HG02759 (cell line): ENCODE data around the gene LARGE1.

Experiments
- ATAC-seq: cut with Tn5 transposase; IDR thresholded peaks from one replicate; pipeline ENCODE4 v1.9.1; 2021; ENCODE audit warnings: mild to moderate bottlenecking, moderate library complexity; ENCODE audit not compliant: unreplicated experiment

The LARGE1 gene

DNA sequence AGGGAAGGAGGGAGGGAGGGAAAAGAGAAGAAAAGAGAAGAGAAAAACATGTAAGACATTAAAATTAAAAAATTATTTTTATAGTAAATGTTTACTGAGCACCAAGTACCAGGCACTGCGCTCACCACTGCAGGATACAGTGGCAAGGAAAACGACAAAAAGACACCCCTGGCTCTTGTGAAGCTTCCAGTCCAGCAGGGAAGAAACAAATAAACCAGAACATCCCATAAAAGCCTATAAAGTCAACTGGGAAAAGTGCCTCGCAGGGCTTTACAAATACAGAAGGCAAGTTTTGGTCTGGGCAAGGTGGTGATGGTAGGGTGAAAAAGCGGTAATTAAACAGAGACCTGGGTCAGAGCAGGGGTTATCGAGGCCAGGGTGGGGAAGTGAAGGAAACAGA is 33.6 kb downstream of the LARGE1 start:
- no peak for ATAC-seq

DNA sequence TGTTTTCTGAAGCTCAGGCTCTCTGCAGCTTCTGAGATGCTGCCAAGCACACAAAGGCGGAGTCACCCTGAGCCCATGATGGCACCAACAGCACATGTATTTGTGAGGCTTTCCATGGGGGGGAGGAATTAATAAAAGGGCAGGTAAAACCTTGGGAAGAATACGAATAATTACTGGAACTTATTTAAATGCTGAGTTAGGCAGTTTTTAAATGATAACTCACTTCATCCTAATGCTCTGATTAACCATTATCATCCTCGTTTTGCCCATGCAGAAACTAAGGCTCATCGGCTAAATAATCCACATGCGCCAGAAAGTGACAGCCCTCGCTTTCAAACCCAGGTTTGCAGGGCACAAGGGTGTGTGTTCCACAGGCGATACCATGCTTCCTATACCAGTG is 35.4 kb downstream of the LARGE1 start:
- ATAC-seq: no peak

DNA sequence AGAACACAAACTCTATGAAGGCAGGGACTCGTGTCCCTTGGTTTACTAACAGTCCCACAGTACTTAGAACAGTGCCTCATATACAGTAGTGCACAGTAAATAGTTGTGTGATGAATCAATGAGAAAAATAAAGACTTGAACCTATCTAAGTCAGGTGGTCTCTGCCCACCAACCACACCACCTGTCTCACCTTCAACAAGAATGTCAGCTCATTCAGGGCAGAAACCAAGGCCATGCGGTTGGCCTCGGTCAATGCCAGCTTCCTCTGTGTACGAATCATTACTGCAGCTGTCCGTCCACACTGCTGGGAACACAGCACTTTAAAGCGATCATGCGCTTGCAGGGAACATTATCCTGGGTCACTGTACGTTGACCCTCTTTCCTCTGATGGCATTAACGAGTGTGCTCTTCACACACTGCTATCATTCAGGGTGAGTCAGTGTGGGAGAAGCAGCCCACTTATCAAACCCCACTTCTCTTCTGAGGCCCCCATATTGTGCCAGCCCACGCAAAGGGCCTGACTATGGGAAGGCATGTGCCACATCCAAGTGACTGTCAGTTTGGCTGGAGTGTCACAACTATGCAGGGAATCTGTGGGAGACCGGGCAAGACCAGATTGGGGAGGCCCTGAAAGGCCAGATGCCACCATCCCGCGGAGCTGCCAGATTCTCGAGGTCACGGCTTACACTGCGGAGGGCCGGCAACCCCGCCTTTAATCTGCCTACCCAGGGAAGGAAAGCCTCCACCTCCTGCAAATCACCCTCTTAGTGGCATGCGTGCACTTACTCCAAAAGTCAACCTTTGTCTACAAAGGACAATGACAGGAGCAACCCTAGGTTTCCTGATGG is 36.1 kb downstream of the LARGE1 start:
- ATAC-seq: no peak

DNA sequence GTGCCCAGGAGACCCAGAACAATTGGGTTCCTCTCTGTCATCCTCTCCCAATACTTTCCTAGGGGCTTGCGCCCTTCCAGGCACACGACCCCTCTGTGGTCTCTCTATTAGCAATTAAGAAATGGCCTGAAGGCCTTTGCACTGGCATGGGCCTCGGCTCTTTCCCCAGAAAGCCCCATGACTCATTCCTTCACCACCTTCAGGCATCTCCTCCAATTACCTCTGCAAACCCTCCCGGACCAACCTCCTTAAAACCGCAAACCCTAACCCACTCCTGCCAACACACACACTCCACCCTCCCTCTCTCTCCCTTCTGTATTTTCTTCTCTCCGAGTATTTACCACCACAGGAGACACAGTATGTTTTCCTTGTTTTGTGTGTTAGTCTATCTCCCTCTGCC is 36.7 kb downstream of the LARGE1 start:
- ATAC-seq: no peak

DNA sequence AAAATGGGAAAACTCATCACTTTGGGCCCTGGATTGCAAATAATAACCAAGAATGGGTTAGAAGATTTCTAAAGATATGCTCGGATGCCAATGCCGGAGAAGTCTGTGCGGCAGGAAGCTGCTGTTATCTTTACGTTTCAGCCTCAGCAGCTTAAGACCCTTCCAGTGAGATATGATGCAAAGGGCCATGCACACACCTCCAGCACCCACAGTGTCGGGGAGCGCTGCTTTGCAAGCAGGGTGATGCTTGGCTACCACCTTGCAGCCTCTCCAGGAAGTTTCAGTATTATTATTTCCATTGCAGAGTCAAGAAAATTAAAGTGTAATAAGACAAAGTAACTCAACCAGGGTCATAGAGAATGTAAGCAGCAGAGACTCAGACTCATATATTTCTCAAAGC is 37.3 kb downstream of the LARGE1 start:
- ATAC-seq: no peak

DNA sequence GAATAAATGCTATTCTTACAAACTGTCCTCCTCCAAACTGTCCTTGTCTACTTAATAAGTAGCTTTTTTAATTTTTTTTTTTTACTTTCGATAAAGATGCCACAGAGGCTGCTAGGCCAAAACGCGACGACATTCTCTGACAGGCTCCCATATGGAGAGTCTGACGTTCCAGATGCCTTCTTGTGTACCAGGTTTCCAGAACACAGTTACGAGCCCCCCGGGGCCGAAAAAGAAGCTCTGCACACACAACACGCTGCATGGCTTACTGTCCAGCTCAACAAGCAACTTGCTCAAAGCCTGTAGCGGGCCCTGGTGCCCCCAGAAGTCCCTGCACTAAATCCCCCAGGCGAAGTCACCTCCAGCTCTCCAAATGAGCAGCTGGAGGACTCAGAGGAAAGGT is 39.3 kb downstream of the LARGE1 start:
- no peak for ATAC-seq

DNA sequence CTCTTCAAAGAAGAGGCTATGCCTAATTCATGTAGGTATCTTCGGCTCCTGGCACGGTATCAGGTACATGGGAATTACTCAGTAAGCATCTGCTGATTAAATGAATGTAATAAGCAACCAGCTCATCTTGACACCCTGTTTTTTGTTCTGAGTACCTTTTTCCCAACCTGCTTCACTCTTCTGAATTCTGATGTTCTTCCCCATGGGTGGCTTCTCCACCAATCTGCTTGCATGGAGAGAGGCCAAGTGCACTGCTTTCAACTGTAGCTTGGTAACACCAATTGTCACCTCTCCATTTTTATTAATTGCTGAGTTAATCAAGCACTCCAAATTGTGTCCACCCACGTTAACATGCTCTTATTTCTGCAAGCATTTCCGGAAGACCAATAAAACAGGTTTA is 40.5 kb downstream of the LARGE1 start:
- ATAC-seq: no peak

DNA sequence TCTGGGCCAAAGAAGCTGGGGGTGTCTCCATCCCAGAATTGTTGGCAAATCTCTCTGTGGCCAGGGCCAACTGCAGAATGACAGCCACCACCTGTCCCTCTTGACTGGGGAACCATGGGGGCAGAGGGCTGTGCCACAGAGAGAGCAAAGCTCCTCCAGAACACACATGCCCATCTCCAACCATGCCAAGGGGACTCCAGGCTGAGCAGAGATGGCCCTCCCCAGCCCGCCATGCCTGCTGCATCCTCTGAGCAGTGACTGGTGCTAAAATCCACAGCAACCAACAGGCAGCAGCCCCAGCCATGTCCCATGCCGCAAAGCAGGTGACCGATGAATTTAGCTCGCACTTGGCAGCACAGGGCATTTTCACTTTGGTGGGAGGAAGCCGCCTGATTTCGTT is 45.0 kb downstream of the LARGE1 start:
- ATAC-seq: no peak

DNA sequence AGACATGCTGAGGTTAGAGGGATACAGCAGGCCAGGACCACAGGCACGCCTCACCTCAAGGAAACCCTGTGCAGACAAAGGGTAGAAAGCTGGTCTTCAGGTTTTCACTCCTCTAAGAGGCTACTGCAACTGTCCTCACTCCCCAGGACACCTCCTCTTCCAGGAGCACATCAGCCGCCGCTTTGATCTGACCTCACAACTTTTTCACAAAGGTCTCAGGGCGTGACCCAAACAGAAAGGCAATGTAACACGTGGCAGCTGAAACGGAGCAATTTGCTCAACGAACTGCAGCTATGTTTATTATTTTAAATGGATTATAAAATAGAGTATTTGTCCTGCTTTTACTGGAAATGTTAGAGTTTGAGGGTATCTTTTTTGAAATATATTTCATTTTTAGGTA is 46.1 kb downstream of the LARGE1 start:
- ATAC-seq: no peak

DNA sequence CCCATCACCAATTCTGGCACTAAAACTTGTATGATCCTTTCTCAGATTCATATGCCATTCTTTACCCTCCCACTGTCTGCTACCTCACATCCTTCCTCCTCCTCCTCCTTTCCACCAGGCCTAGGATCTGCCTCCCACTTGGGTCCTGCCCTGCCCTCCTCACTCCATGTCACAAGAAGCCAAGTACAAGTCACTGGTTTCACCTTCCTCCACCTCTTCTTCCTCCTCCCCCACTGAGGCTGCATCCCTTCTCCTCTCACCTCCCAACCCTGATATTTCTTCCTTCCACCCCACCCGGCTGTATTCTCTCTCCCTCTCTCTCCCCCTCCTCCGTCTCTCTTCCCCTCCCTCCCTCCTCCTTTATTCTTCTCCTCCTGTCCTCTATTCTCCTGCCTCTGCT is 46.6 kb downstream of the LARGE1 start:
- no peak for ATAC-seq

DNA sequence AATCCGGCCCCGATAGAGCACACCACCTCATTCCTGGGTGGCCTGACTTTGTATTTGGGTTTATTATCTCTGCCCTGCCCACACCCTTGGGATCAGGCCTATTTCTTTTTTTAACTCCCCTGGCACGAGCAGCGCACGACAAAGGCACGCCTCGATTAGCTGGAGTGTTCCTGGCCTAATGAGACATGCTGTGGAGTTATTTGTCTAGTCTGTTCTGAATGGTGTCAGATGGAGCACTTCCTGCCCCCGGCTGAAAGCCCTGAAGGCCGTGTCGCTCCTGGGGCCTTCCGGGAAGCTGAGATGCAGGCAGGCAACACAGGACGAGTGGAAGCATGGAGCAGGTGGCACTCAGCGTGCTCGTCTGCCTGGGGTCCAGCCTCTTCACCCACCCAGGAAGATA is 47.1 kb downstream of the LARGE1 start:
- no peak for ATAC-seq

DNA sequence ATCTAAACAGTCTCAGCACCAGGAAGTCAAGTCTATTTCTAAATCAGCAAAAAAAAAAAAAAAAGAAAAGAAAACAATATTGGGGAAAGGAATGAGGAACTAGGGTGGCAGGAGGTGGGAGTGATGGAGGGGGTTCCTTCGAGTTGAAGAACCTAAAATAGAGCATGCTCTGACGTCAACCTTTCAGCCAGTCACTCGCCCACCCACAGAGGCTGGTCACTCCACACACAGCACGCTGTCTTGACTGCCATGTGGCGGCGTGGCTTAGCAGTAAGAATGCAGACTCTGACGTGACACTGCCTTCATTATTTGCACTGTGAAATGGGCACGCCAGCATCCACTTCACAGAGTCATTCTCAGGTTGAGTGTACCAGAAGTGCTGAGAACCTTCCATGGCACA is 48.3 kb downstream of the LARGE1 start:
- no peak for ATAC-seq

DNA sequence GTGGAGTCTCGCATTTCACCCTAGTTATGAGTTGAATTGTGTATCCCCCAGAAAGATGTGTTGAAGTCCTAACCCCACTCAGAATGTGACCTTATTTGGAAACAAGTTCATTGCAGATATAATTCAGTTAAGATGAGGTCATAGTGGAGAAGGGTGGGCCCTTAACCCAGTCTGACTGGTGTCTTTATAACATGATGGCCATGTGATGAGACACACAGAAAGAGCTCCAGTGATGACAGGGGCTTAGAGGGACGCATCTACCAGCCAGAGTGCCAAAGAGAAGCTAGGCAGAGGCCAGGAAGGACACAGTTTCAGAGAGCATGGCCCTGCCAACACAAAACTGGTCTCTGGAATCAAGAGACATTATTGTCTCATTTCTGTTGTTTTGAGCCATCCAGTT is 50.3 kb downstream of the LARGE1 start:
- no peak for ATAC-seq

DNA sequence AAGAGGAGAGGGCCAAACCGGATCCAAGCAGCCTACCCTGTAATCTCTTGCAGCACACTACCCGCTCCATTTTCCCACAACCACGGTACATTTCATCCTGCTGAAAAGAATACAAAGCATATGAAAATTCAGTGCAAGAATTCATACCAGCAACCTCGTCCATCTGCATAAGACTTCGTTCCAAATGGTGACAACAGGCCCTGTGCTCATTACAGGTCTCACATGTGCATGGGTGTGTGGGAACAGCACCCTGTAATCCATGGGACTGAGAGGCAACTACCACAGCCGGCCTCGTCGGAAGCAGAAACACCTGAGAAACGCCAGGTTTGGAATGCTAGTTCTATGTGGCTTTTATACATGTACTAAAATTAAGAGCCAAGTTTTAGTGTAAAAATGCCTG is 52.3 kb downstream of the LARGE1 start:
- ATAC-seq: no peak

DNA sequence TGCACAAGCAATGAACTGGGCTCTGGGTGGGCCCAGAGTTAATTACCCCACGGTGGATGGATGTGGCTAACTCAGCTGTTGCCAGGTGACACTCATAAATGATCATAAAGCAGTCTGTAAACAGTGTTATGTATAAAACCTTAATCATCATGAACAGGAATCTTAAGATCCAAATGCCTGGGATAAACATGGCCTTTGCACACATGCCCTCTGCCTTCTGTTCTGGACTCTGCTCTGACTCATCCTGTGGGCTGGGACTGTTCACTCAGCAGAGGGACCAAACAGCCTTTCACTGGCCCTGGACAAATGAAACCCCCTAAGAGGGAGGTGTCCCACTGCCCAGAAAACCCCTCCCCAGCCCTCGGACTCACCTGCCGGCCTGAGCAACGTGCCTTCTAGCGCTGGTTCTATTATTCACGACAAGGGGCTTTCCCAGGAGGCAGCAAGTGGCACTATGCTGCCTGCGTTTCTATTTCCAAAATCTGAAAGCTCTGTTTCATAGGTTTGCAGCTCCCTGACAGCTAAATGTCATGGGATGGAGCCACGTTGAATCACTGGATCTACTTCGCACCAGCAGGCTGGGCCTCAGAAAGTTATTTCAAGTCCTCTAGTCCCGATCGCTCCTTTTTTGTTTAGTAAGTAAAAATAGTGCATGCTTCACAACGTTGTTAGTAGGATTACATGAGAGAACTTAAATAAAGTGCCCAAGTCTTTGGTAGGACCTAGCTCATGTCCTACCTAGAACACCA is 53.0 kb downstream of the LARGE1 start:
- ATAC-seq: no peak

DNA sequence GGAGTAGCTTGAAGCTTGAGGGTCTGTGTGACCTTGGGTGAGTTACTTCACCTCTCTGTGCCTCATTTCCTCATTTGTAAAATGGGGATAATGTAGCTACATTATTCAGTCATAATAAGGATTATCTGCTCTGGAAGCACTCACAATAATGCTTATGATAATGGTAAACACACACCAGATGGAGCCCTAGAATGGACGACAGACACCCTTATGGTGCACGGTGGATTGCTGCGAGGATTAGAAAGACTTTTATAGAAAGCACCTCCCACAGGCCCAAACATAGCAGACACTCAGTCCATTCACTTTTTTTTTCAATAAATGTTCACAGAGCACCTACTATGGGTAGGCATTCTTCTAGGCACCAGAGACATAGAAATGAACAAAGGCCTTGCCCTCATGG is 53.8 kb downstream of the LARGE1 start:
- no peak for ATAC-seq

DNA sequence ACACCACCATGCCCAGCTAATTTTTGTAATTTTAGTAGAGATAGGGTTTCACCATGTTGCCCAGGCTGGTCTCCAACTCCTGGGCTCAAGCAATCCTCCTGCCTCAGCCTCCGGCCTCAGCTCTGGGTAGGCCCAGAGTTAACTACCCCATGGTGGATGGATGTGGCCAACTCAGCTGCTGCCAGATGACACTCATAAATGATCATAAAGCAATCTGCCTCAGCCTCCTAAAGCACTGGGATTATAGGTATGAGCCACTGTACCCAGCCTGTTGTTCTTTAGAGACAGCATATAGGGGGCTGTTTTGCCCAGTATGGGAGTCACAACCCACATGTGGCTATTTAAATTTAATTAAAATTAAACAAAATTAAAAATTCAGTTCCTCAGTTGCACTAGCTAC is 54.3 kb downstream of the LARGE1 start:
- no peak for ATAC-seq

DNA sequence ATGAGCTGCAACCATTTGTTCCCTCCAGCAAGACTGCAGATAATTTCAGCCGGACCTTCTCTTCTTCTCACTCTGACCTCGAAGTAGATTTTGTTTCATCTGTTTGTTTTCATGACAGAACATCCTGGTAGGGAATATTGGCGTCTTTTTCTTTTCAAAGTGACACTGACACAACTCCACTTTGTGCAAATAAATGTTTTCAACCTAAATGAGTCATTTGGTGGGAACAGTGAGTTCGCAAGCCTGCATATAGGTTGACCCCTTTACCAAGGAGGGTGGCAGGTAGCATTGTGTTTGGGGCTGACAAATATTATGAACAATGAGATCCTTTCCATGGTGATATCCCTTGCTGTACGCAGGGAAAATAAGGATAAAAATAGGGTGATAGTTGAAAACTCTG is 55.0 kb downstream of the LARGE1 start:
- ATAC-seq: no peak

DNA sequence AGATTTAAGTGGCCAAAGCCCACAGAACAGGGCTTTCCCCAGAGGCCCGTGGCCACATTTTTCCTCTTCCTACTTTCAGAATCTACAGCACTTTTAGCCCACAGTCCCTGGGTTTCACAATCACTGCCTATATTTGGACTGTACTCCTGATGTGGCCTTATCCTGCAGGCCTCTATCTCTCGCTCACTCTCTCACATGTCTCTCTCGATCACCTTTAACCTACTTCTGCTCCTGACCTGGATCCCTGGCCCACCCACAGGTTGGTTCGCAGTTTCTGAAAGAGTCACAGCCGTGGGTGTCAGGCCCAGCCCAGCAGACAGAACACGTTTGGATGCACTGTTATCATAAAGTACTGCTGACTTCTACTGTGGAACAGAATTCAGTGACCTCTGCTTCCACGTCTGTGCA is 55.5 kb downstream of the LARGE1 start:
- no peak for ATAC-seq

DNA sequence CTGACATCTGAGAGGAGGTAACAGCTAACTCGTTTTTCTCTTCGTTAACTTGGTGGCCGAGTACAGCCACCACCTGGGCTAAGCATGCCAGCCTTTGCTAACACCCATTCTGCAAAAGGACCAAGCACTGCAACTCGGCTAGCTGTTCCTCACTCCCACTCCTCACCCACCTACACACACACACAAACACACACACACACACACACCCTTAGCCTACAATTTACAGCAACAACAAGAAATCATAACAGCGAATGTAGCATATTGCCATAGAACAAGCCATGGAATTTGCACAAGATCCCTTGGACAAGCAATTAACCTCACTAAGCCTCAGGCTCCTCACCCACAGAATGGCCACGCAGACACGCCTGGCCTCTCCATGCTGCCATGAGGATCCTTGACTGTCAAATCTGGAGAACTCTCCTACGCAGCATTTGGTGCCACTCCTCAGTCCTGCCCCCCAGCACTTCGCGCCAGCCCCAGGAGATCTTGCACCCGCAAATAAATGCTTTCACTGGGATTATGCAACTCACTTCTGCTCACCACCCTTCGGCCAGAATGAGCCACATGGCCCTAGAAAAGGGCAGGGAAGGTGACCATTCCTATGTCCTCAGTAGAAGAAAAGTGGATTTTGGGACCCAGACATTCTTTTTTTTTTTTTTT is 58.9 kb downstream of the LARGE1 start:
- no peak for ATAC-seq

DNA sequence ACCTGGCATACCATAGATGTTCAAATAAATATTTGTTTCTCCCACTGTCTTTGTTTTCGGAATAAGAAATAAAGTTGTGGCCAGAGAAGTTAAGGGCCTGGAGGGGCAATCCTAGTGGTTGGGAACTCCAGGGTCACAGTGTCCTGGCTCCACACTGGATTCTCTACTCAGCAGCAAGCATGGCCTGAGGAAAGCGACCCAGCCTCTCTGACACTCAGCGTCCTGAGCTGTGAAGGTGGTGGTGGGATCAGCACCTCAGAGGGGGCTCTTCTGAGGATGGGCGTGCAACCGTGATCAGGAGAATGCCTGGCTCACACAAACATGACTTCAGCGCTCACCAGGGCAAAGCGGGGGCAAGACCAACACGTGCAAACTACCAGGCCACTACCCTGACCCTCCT is 59.9 kb downstream of the LARGE1 start:
- ATAC-seq: no peak

DNA sequence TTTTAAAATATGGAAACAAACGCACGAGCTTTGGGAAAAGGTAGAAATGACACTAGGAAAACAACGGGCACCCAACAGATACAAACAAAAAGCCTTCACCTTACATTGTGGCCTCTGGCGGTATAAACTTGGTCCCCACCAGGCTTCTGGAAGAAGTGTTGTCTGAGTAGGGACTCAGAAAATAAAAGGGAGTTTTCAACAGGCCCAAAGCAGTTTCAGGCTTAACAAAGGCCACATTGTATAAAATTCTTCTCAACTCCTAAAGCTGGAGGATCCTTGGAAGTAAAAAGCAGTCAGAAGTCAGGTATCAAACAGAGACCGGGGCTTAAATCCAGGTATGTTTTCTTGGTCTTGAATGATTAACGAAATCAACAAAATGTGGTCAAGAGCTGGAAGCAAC is 61.0 kb downstream of the LARGE1 start:
- no peak for ATAC-seq
